Measurements from ENCODE around the gene MME.

- TF ChIP-seq CTCF (conservative IDR thresholded peaks at IDR 0.05; ENCODE audit: low read length) = peak; percentile 33
- no peak for TF ChIP-seq EZH2phosphoT487 (IDR thresholded peaks at IDR 0.05; ENCODE audit: borderline replicate concordance)
These were observed 100.0 kb downstream of the MME start for GRCh38 chr3:155179966-155180757.
